CD8-positive, alpha-beta memory T cell (primary cell): Measurements from ENCODE around the gene FGL2. TPM values are rescaled to one million over a fixed set of nuclear protein-coding genes. Genes with fewer than 3 reads are reported as not detected.
A peak's percentile ranks its signal among the peaks of the same experiment; 100 is the strongest.
"Not testable (repeated sequence)": the region's sequence is repeated elsewhere in the genome, so short reads cannot be mapped to it uniquely, and the experiment has no call there.

Source experiments
- CTCF ChIA-PET: fragments of 350-600 bp; sonication (Branson Sonifier 250); formaldehyde crosslinking; loops from one replicate; lab custom pipeline; 2021; ENCODE audit warnings: antibody characterized with exemption; lab: Charles Lee
- POLR2A ChIA-PET: fragments of 350-600 bp; sonication (Branson Sonifier 250); formaldehyde crosslinking; loops from one replicate; lab custom pipeline; 2021; ENCODE audit warnings: antibody characterized with exemption; lab: Charles Lee
- DNase-seq, 5 donors: peaks; one replicate each; pipeline versions ENCODE4 v3.0.0 to v3.0.0-alpha.2; 2020 to 2022; ENCODE audit warnings: mixed read lengths in 1 of 5
- H3K27ac ChIP-seq: one replicate; pipeline ENCODE4 v1.7.0; 2013; ENCODE audit warnings: low read depth, mild to moderate bottlenecking, low read length, moderate library complexity
- H3K27me3 ChIP-seq: 2 replicates; pipeline ENCODE4 v1.7.0; 2013; ENCODE audit warnings: low read length, mild to moderate bottlenecking; ENCODE audit not compliant: insufficient read depth, poor library complexity, severe bottlenecking
- H3K36me3 ChIP-seq: 2 replicates; pipeline ENCODE4 v1.7.0; 2013; ENCODE audit warnings: mild to moderate bottlenecking, low read length, moderate library complexity; ENCODE audit not compliant: insufficient read depth
- H3K4me1 ChIP-seq: 2 replicates; pipeline ENCODE4 v1.7.0; 2013; ENCODE audit warnings: mild to moderate bottlenecking, low read length, moderate library complexity; ENCODE audit not compliant: insufficient read depth
- H3K4me3 ChIP-seq: 2 replicates; pipeline ENCODE4 v1.7.0; 2013; ENCODE audit warnings: mild to moderate bottlenecking, low read length
- H3K9me3 ChIP-seq: 2 replicates; pipeline ENCODE4 v1.7.0; 2013; ENCODE audit warnings: mild to moderate bottlenecking, low read length
- H3K27ac Mint-ChIP-seq, 8 donors: one replicate each; pipeline ENCODE4 v1.8.0; 2020 to 2021; ENCODE audit warnings: mixed read lengths in 8 of 8, mild to moderate bottlenecking in 6 of 8, inconsistent platforms in 3 of 8, moderate library complexity in 3 of 8
- H3K27me3 Mint-ChIP-seq, 2 donors: one replicate each; pipeline ENCODE4 v1.8.0; 2020 to 2021; ENCODE audit warnings: mixed read lengths in 2 of 2, mild to moderate bottlenecking in 1 of 2, moderate library complexity in 1 of 2
- H3K36me3 Mint-ChIP-seq, 3 donors: one replicate each; pipeline ENCODE4 v1.8.0; 2020 to 2021; ENCODE audit warnings: mixed read lengths in 3 of 3, inconsistent platforms in 1 of 3, mild to moderate bottlenecking in 1 of 3
- H3K4me1 Mint-ChIP-seq, 3 donors: one replicate each; pipeline ENCODE4 v1.8.0; 2020 to 2021; ENCODE audit warnings: mixed read lengths in 3 of 3, inconsistent platforms in 1 of 3, mild to moderate bottlenecking in 1 of 3
- H3K4me3 Mint-ChIP-seq, 7 donors: one replicate each; pipeline ENCODE4 v1.8.0; 2020 to 2021; ENCODE audit warnings: mixed read lengths in 7 of 7, mild to moderate bottlenecking in 6 of 7, moderate library complexity in 4 of 7, inconsistent platforms in 2 of 7
- H3K9me3 Mint-ChIP-seq, 5 donors: one replicate each; pipeline ENCODE4 v1.8.0; 2020 to 2022; ENCODE audit warnings: mixed read lengths in 5 of 5, mild to moderate bottlenecking in 3 of 5, moderate library complexity in 2 of 5, inconsistent platforms in 1 of 5
- polyA plus RNA-seq: library from polyadenylated mRNA; unstranded; fragments of 300-500 nt; fragmentation: Illumina TruSeq; gene quantifications from one replicate; pipeline ENCODE4 v1.2.3, GENCODE V29; 2021
- total RNA-seq, 2 experiments: library from RNA; stranded (reverse); gene quantifications; one replicate each; pipeline ENCODE4 v1.2.3, GENCODE V29; 2021

The FGL2 gene
- total and polyA plus RNA-seq, 3 experiments from 2014 or later = 2.2 to 4.1 (median 3.1) TPM

DNA sequence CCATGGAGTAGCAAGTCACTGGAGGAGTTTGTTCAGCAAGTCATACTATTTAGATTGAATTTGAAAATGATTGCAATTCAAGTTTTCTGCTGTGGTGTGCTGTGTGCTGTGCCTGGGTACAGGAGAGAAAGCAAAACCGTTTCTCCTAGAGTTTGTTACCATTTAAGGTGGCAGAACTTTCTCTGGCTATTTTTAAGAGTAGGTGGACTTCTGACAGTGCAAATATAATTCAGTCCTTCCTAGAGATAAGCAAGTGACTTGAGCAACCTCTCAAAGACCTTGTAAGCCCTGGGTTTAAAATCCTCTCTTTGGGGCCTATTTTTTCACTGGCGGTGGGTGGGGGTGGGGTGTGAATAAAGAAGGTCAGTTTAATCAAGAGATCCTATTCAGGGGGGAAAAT, 42.9 kb upstream of the FGL2 start:
- H3K27ac ChIP-seq = no peak overlapping the region
- Mint-ChIP-seq H3K27ac (peak overlapping the region in 1 of 8 donors; percentile 52), H3K4me1 (peaks cover 12 to 18% (median 16%) of the 10 kb centered on the region in 3 donors), H3K9me3 (no peaks in the 10 kb centered on the region), H3K4me3 (peak overlapping the region in 1 of 7 donors; percentile 33), H3K36me3 (peaks cover 9 to 18% (median 11%) of the 10 kb centered on the region in 3 donors), H3K27me3 (no peaks in the 10 kb centered on the region)
- ChIA-PET POLR2A (no interaction called here), CTCF (no interaction called here)
- peaks cover 12% of the 10 kb centered on the region for H3K36me3 ChIP-seq
- H3K9me3 ChIP-seq = no peaks in the 10 kb centered on the region
- no peak overlapping the region for H3K4me3 ChIP-seq
- H3K27me3 ChIP-seq = no peaks in the 10 kb centered on the region
- no peak for DNase-seq
- H3K4me1 ChIP-seq = peaks cover 12% of the 10 kb centered on the region

DNA sequence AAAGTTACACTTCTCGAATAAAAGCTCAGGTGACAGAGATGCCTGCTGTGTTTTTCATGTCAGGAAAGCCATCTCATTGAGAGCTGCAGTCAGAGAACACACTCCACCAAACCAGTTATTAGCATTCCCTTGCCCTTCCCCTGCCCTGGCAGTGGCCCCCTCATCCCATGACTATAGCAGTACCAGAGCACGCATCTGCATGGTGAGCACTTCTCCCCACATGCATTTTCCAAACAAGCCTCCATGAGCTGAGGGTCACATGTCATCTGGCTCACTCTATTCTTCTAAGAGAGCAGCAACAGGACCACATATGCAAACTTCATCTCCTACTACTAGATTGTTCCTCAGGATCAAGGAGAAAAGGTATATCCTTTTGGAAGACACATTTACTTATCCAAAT, 42.4 kb upstream of the FGL2 start:
- H3K4me1 Mint-ChIP-seq = peaks cover 12 to 18% (median 16%) of the 10 kb centered on the region in 3 donors
- no peak overlapping the region for H3K4me3 Mint-ChIP-seq
- Histone ChIP-seq H3K4me3 (no peak overlapping the region), H3K4me1 (peaks cover 12% of the 10 kb centered on the region), H3K27ac (no peak overlapping the region), H3K9me3 (no peaks in the 10 kb centered on the region), H3K27me3 (no peaks in the 10 kb centered on the region), H3K36me3 (peaks cover 12% of the 10 kb centered on the region)
- ChIA-PET POLR2A (no interaction called here), CTCF (no interaction called here)
- H3K9me3 Mint-ChIP-seq = no peaks in the 10 kb centered on the region
- no peak for DNase-seq
- H3K27ac Mint-ChIP-seq = no peak overlapping the region
- H3K27me3 Mint-ChIP-seq = no peaks in the 10 kb centered on the region
- H3K36me3 Mint-ChIP-seq = peaks cover 9 to 20% (median 15%) of the 10 kb centered on the region in 3 donors

DNA sequence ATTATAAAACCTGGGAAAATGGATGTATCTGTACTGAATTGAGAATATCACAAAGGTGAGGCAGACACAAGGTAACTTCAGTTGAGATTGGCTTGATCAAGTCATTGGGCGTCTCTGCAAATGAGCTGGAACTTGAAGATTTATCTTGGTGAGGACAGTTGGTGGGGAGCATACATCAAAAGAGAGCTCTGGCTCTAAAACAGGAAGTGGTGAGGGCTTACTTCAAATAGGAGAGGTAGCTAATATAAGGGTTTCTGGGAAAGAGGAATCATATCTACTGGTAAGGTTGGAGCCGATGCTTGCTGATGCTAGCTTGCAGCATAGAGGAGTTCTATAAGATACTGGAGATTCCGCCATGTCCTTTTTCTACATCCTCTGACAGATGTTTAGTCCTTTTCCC, 39.9 kb upstream of the FGL2 start:
- no peaks in the 10 kb centered on the region for H3K27me3 ChIP-seq
- no peak overlapping the region for H3K4me3 ChIP-seq
- Mint-ChIP-seq H3K9me3 (no peaks in the 10 kb centered on the region), H3K4me1 (peaks cover 12 to 18% (median 16%) of the 10 kb centered on the region in 3 donors), H3K27me3 (no peaks in the 10 kb centered on the region), H3K27ac (peak overlapping the region in 2 of 8 donors; percentile 15 to 51), H3K36me3 (peaks cover 9 to 23% (median 18%) of the 10 kb centered on the region in 3 donors), H3K4me3 (peak overlapping the region in 1 of 7 donors; percentile 9)
- no peaks in the 10 kb centered on the region for H3K9me3 ChIP-seq
- peaks cover 12% of the 10 kb centered on the region for H3K4me1 ChIP-seq
- H3K27ac ChIP-seq = no peak overlapping the region
- H3K36me3 ChIP-seq = peaks cover 12% of the 10 kb centered on the region
- CTCF ChIA-PET = interaction anchor here (1.1 to 2.5 kb wide), 2 partner anchors 7 to 14 kb away, joined by 3 to 10 read pairs; no protein-coding TSS in a partner anchor
- no peak for DNase-seq
- POLR2A ChIA-PET = no interaction called here

- DNase-seq = no peak
- no peaks in the 10 kb centered on the region for H3K9me3 Mint-ChIP-seq
- H3K27me3 ChIP-seq = no peaks in the 10 kb centered on the region
- H3K36me3 Mint-ChIP-seq = peaks cover 9 to 20% (median 18%) of the 10 kb centered on the region in 3 donors
- no peaks in the 10 kb centered on the region for H3K9me3 ChIP-seq
- peaks cover 12% of the 10 kb centered on the region for H3K4me1 ChIP-seq
- ChIA-PET CTCF (interaction anchor here (1.0 to 2.5 kb wide), 2 partner anchors 8 to 38 kb away, joined by 3 to 10 read pairs; no protein-coding TSS in a partner anchor), POLR2A (no interaction called here)
- no peaks in the 10 kb centered on the region for H3K27me3 Mint-ChIP-seq
- H3K4me1 Mint-ChIP-seq = peaks cover 13 to 18% (median 16%) of the 10 kb centered on the region in 3 donors
- H3K4me3 ChIP-seq = no peak overlapping the region
- peaks cover 12% of the 10 kb centered on the region for H3K36me3 ChIP-seq
- no peak overlapping the region for H3K4me3 Mint-ChIP-seq
- H3K27ac Mint-ChIP-seq = no peak overlapping the region
- H3K27ac ChIP-seq = no peak overlapping the region
Observed at GRCh38 chr7:77238703-77239136, 39.1 kb upstream of the FGL2 start.

- Mint-ChIP-seq H3K4me1 (peaks cover 14 to 17% (median 16%) of the 10 kb centered on the region in 3 donors), H3K27ac (peak overlapping the region in 1 of 8 donors; percentile 32), H3K9me3 (peaks cover 6 to 12% (median 10%) of the 10 kb centered on the region in 5 donors), H3K36me3 (peaks cover 13 to 22% (median 18%) of the 10 kb centered on the region in 3 donors), H3K4me3 (no peak overlapping the region), H3K27me3 (peaks cover 0 to 1% of the 10 kb centered on the region in 2 donors)
- Histone ChIP-seq H3K36me3 (no peaks in the 10 kb centered on the region), H3K27me3 (no peaks in the 10 kb centered on the region), H3K4me1 (peaks cover 12% of the 10 kb centered on the region), H3K27ac (no peak overlapping the region), H3K4me3 (no peak overlapping the region), H3K9me3 (no peaks in the 10 kb centered on the region)
- DNase-seq = no peak
- ChIA-PET CTCF (interaction anchor here (2.4 kb wide), 1 partner anchor 12 kb away, joined by 12 read pairs; no protein-coding TSS in a partner anchor), POLR2A (no interaction called here)
Observed at GRCh38 chr7:77235276-77235675, 35.7 kb upstream of the FGL2 start.

DNA sequence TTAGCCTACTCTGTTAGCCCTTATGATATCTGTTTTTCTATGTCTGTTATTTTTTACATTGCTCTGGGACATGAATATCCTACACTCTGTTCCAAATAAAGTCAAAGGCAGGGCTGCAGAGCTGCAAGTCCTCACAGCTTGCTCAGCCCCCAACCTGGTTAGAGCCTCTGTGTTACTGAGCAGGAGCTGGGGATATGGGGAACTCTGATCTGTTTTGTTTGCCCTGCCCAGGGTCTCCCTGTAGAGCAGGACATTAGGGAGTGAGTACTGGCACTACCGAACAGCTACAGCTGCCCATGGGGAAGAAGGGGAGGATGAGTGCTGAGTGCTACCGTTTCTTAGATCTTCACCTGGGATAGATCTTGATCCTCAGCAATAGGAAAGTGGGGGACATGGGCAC, 32.8 kb upstream of the FGL2 start:
- ChIA-PET CTCF (interaction anchor here (1.1 kb wide), 1 partner anchor 15 kb away, joined by 3 read pairs; no protein-coding TSS in a partner anchor), POLR2A (no interaction called here)
- Mint-ChIP-seq H3K27me3 (peaks cover 0 to 1% of the 10 kb centered on the region in 2 donors), H3K4me1 (peaks cover 0 to 2% (median 0%) of the 10 kb centered on the region in 3 donors), H3K4me3 (no peak overlapping the region), H3K9me3 (peaks cover 13 to 23% (median 15%) of the 10 kb centered on the region in 5 donors), H3K27ac (no peak overlapping the region), H3K36me3 (peaks cover 11 to 39% (median 14%) of the 10 kb centered on the region in 3 donors)
- Histone ChIP-seq H3K9me3 (no peaks in the 10 kb centered on the region), H3K27ac (no peak overlapping the region), H3K27me3 (no peaks in the 10 kb centered on the region), H3K4me1 (no peaks in the 10 kb centered on the region), H3K36me3 (no peaks in the 10 kb centered on the region), H3K4me3 (no peak overlapping the region)
- DNase-seq = no peak

- H3K9me3 Mint-ChIP-seq = peaks cover 13 to 23% (median 17%) of the 10 kb centered on the region in 5 donors
- H3K4me3 ChIP-seq, H3K27ac Mint-ChIP-seq, H3K4me1 ChIP-seq, H3K4me1 Mint-ChIP-seq, H3K27me3 Mint-ChIP-seq, H3K27me3 ChIP-seq, CTCF ChIA-PET, POLR2A ChIA-PET, H3K36me3 ChIP-seq, H3K4me3 Mint-ChIP-seq, DNase-seq, H3K9me3 ChIP-seq, H3K27ac ChIP-seq: not testable (repeated sequence)
- peaks cover 7 to 39% (median 8%) of the 10 kb centered on the region in 3 donors for H3K36me3 Mint-ChIP-seq
Observed at GRCh38 chr7:77228795-77229194, 29.2 kb upstream of the FGL2 start.

DNA sequence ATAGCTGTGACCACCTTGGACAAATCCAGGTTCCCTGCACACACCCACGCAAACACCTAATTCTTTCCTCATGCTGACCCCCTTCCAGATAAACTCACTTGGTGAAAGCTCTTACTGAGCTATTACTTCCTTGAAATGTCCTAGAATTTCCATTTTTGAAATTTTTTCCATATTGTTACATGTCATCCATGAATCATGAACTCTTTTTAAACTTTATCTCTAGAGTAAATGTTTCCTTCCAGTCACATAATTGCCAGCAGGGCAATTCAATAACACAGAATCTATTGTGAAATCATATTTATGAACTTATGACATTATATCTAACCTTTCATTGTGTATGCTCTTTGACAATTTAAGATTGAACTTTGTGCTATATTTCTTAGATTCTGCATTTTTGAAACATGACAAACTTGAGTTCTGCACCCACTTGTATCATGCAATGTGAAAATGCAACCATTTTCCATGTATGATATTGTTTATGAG, 26.8 kb upstream of the FGL2 start:
- no peak overlapping the region for H3K27ac ChIP-seq
- no peaks in the 10 kb centered on the region for H3K36me3 ChIP-seq
- H3K9me3 ChIP-seq = no peaks in the 10 kb centered on the region
- Mint-ChIP-seq H3K36me3 (peaks cover 6 to 36% (median 7%) of the 10 kb centered on the region in 3 donors), H3K4me1 (peaks cover 10 to 24% (median 13%) of the 10 kb centered on the region in 3 donors), H3K4me3 (no peak overlapping the region), H3K27ac (no peak overlapping the region), H3K27me3 (no peaks in the 10 kb centered on the region), H3K9me3 (peaks cover 13 to 21% (median 14%) of the 10 kb centered on the region in 5 donors)
- ChIA-PET POLR2A (no interaction called here), CTCF (interaction anchor here (1.0 to 1.3 kb wide), 2 partner anchors 13 to 21 kb away, joined by 3 to 4 read pairs; no protein-coding TSS in a partner anchor)
- H3K4me3 ChIP-seq = no peak overlapping the region
- H3K27me3 ChIP-seq = no peaks in the 10 kb centered on the region
- peaks cover 13% of the 10 kb centered on the region for H3K4me1 ChIP-seq
- no peak for DNase-seq
